CD4-positive, alpha-beta memory T cell (primary cell): ENCODE data around the gene NKAIN4. TPM values are rescaled to one million over a fixed set of nuclear protein-coding genes. Genes with fewer than 3 reads are reported as not detected.

Experiments
- CTCF ChIA-PET: fragments of 350-600 bp; sonication (Branson Sonifier 250); formaldehyde crosslinking; loops from one replicate; lab custom pipeline; 2021; ENCODE audit warnings: inconsistent platforms; ENCODE audit not compliant: partially characterized antibody; lab: Charles Lee
- POLR2A ChIA-PET: fragments of 350-600 bp; sonication (Branson Sonifier 250); formaldehyde crosslinking; loops from one replicate; lab custom pipeline; 2021; ENCODE audit not compliant: partially characterized antibody; lab: Charles Lee
- DNase-seq, 5 donors: peaks; one replicate each; pipeline versions ENCODE4 v3.0.0 to v3.0.0-alpha.2; 2020 to 2022; ENCODE audit warnings: mixed read lengths in 1 of 5
- H3K27ac ChIP-seq: one replicate; pipeline ENCODE4 v1.7.0; 2013; ENCODE audit warnings: low read depth, low read length
- H3K27me3 ChIP-seq: 2 replicates; pipeline ENCODE4 v1.7.0; 2013; ENCODE audit warnings: mild to moderate bottlenecking, low read length, moderate library complexity; ENCODE audit not compliant: insufficient read depth
- H3K36me3 ChIP-seq: 2 replicates; pipeline ENCODE4 v1.7.0; 2013; ENCODE audit warnings: mild to moderate bottlenecking, low read length, moderate library complexity; ENCODE audit not compliant: insufficient read depth
- H3K4me1 ChIP-seq: 2 replicates; pipeline ENCODE4 v1.7.0; 2013; ENCODE audit warnings: mild to moderate bottlenecking, low read length, moderate library complexity; ENCODE audit not compliant: insufficient read depth
- H3K4me3 ChIP-seq, 2 donors: one replicate each; pipeline ENCODE4 v1.7.0; 2013; ENCODE audit warnings: low read length in 2 of 2, mild to moderate bottlenecking in 1 of 2
- H3K9me3 ChIP-seq, 2 donors: one replicate each; pipeline ENCODE4 v1.7.0; 2013; ENCODE audit warnings: low read length in 2 of 2, control low read depth in 1 of 2; ENCODE audit not compliant: control insufficient read depth in 1 of 2
- H3K27ac Mint-ChIP-seq, 7 donors: one replicate each; pipeline ENCODE4 v1.8.0; 2020 to 2021; ENCODE audit warnings: mixed read lengths in 7 of 7, mild to moderate bottlenecking in 6 of 7, inconsistent platforms in 3 of 7, moderate library complexity in 3 of 7
- H3K27me3 Mint-ChIP-seq, 2 donors: one replicate each; pipeline ENCODE4 v1.8.0; 2020 to 2021; ENCODE audit warnings: mixed read lengths in 2 of 2
- H3K36me3 Mint-ChIP-seq, 2 donors: one replicate each; pipeline ENCODE4 v1.8.0; 2020 to 2021; ENCODE audit warnings: mixed read lengths in 2 of 2, inconsistent platforms in 1 of 2, mild to moderate bottlenecking in 1 of 2
- H3K4me1 Mint-ChIP-seq, 4 donors: one replicate each; pipeline ENCODE4 v1.8.0; 2020 to 2021; ENCODE audit warnings: mixed read lengths in 4 of 4, mild to moderate bottlenecking in 1 of 4
- H3K4me3 Mint-ChIP-seq, 8 donors: one replicate each; pipeline ENCODE4 v1.8.0; 2020 to 2021; ENCODE audit warnings: mixed read lengths in 8 of 8, mild to moderate bottlenecking in 7 of 8, moderate library complexity in 6 of 8, inconsistent platforms in 3 of 8
- H3K9me3 Mint-ChIP-seq, 8 donors: one replicate each; pipeline ENCODE4 v1.8.0; 2020 to 2021; ENCODE audit warnings: mixed read lengths in 8 of 8, mild to moderate bottlenecking in 5 of 8, inconsistent platforms in 3 of 8, moderate library complexity in 1 of 8
- intact Hi-C: fragments of 100-400 bp; cut with micrococcal nuclease; formaldehyde crosslinking; loops from one replicate; pipeline ENCODE4 v1.15.1; 2023
- polyA plus RNA-seq, 2 donors: library from polyadenylated mRNA; unstranded; fragments of 300-500 nt; fragmentation: Illumina TruSeq; gene quantifications; one replicate each; pipeline ENCODE4 v1.2.3, GENCODE V29; 2021
- total RNA-seq, 2 experiments: library from RNA; stranded (reverse); gene quantifications; one replicate each; pipeline ENCODE4 v1.2.3, GENCODE V29; 2021

NKAIN4 gene
- total and polyA plus RNA-seq, 4 experiments from 2014 or later, result not detected

GRCh38 chr20:63289311-63290135 is 35.3 kb upstream of the NKAIN4 start:
- H3K4me3 ChIP-seq, result no peak overlapping the region
- Mint-ChIP-seq H3K4me3 (no peak overlapping the region), H3K27ac (no peak overlapping the region), H3K9me3 (no peaks in the 10 kb centered on the region), H3K36me3 (peaks cover 3 to 18% of the 10 kb centered on the region in 2 donors), H3K4me1 (peaks cover 0 to 7% (median under 1%) of the 10 kb centered on the region in 4 donors), H3K27me3 (no peaks in the 10 kb centered on the region)
- H3K27ac ChIP-seq, result no peak overlapping the region
- no peaks in the 10 kb centered on the region for H3K9me3 ChIP-seq
- peak in 1 of 5 donors; percentile 35 for DNase-seq
- no peaks in the 10 kb centered on the region for H3K4me1 ChIP-seq
- H3K27me3 ChIP-seq, result no peaks in the 10 kb centered on the region
- intact Hi-C loops, result no loop called here
- peaks cover 12% of the 10 kb centered on the region for H3K36me3 ChIP-seq
- CTCF ChIA-PET, result interaction anchor here (1.3 kb wide), 1 partner anchor 66 kb away, joined by 3 read pairs; no protein-coding TSS in a partner anchor
- POLR2A ChIA-PET, result interaction anchor here (0.6 kb wide), 1 partner anchor 710 kb away, joined by 3 read pairs; no protein-coding TSS in a partner anchor

GRCh38 chr20:63288581-63289251 is 34.5 kb upstream of the NKAIN4 start:
- Histone ChIP-seq H3K4me3 (no peak overlapping the region), H3K27ac (no peak overlapping the region), H3K9me3 (no peaks in the 10 kb centered on the region), H3K27me3 (no peaks in the 10 kb centered on the region), H3K4me1 (no peaks in the 10 kb centered on the region), H3K36me3 (peaks cover 12% of the 10 kb centered on the region)
- peaks cover 3 to 22% of the 10 kb centered on the region in 2 donors for H3K36me3 Mint-ChIP-seq
- no peaks in the 10 kb centered on the region for H3K9me3 Mint-ChIP-seq
- H3K4me3 Mint-ChIP-seq, result no peak overlapping the region
- no peak overlapping the region for H3K27ac Mint-ChIP-seq
- CTCF ChIA-PET, result interaction anchor here (1.3 kb wide), 1 partner anchor 65 kb away, joined by 3 read pairs; no protein-coding TSS in a partner anchor
- intact Hi-C loops, result no loop called here
- no peaks in the 10 kb centered on the region for H3K27me3 Mint-ChIP-seq
- DNase-seq, result peak in 1 of 5 donors; percentile 29
- POLR2A ChIA-PET, result interaction anchor here (0.6 kb wide), 1 partner anchor 711 kb away, joined by 3 read pairs; no protein-coding TSS in a partner anchor
- peaks cover 0 to 13% (median 1%) of the 10 kb centered on the region in 4 donors for H3K4me1 Mint-ChIP-seq

GRCh38 chr20:63287697-63288580 is 33.7 kb upstream of the NKAIN4 start:
- peaks cover 0 to 15% (median 2%) of the 10 kb centered on the region in 4 donors for H3K4me1 Mint-ChIP-seq
- no peak overlapping the region for H3K4me3 Mint-ChIP-seq
- Histone ChIP-seq H3K4me3 (no peak overlapping the region), H3K4me1 (no peaks in the 10 kb centered on the region), H3K36me3 (peaks cover 13% of the 10 kb centered on the region), H3K27ac (no peak overlapping the region), H3K27me3 (no peaks in the 10 kb centered on the region), H3K9me3 (no peaks in the 10 kb centered on the region)
- peaks cover 3 to 23% of the 10 kb centered on the region in 2 donors for H3K36me3 Mint-ChIP-seq
- POLR2A ChIA-PET, result no interaction called here
- H3K27ac Mint-ChIP-seq, result no peak overlapping the region
- H3K9me3 Mint-ChIP-seq, result no peaks in the 10 kb centered on the region
- peak in 1 of 5 donors; percentile 13 for DNase-seq
- intact Hi-C loops, result no loop called here
- no peaks in the 10 kb centered on the region for H3K27me3 Mint-ChIP-seq
- CTCF ChIA-PET, result no interaction called here

- H3K9me3 ChIP-seq, result no peaks in the 10 kb centered on the region
- Mint-ChIP-seq H3K4me3 (no peak overlapping the region), H3K27ac (no peak overlapping the region), H3K9me3 (no peaks in the 10 kb centered on the region), H3K36me3 (peaks cover 3 to 26% of the 10 kb centered on the region in 2 donors), H3K4me1 (peaks cover 0 to 15% (median 2%) of the 10 kb centered on the region in 4 donors), H3K27me3 (no peaks in the 10 kb centered on the region)
- POLR2A ChIA-PET, result no interaction called here
- DNase-seq, result peak in 1 of 5 donors; percentile 23
- peaks cover 17% of the 10 kb centered on the region for H3K36me3 ChIP-seq
- H3K27ac ChIP-seq, result no peak overlapping the region
- intact Hi-C loops, result no loop called here
- H3K27me3 ChIP-seq, result no peaks in the 10 kb centered on the region
- CTCF ChIA-PET, result no interaction called here
- H3K4me1 ChIP-seq, result no peaks in the 10 kb centered on the region
- H3K4me3 ChIP-seq, result no peak overlapping the region
Measured at GRCh38 chr20:63286781-63287696, 32.8 kb upstream of the NKAIN4 start.

- H3K4me3 Mint-ChIP-seq, result peak overlapping the region in 2 of 8 donors; percentile 49 to 52
- H3K4me3 ChIP-seq, result no peak overlapping the region
- no peaks in the 10 kb centered on the region for H3K4me1 ChIP-seq
- H3K9me3 Mint-ChIP-seq, result no peaks in the 10 kb centered on the region
- ChIA-PET CTCF (no interaction called here), POLR2A (interaction anchor here (3.5 kb wide), 1 partner anchor 13 kb away, joined by 15 read pairs; the partner anchor contains the start of gene ARFGAP1)
- H3K27me3 Mint-ChIP-seq, result no peaks in the 10 kb centered on the region
- peak in 1 of 5 donors; percentile 28 for DNase-seq
- intact Hi-C loops, result no loop called here
- H3K27ac ChIP-seq, result no peak overlapping the region
- H3K27me3 ChIP-seq, result no peaks in the 10 kb centered on the region
- H3K9me3 ChIP-seq, result no peaks in the 10 kb centered on the region
- H3K36me3 ChIP-seq, result peaks cover 17% of the 10 kb centered on the region
- H3K36me3 Mint-ChIP-seq, result peaks cover 3 to 26% of the 10 kb centered on the region in 2 donors
- peak overlapping the region in 1 of 7 donors; percentile 46 for H3K27ac Mint-ChIP-seq
- peaks cover 0 to 15% (median 2%) of the 10 kb centered on the region in 4 donors for H3K4me1 Mint-ChIP-seq
Measured at GRCh38 chr20:63285636-63286615, 31.7 kb upstream of the NKAIN4 start.
